ENCODE results near the gene SKI.

- TF ChIP-seq, protein P1, sequence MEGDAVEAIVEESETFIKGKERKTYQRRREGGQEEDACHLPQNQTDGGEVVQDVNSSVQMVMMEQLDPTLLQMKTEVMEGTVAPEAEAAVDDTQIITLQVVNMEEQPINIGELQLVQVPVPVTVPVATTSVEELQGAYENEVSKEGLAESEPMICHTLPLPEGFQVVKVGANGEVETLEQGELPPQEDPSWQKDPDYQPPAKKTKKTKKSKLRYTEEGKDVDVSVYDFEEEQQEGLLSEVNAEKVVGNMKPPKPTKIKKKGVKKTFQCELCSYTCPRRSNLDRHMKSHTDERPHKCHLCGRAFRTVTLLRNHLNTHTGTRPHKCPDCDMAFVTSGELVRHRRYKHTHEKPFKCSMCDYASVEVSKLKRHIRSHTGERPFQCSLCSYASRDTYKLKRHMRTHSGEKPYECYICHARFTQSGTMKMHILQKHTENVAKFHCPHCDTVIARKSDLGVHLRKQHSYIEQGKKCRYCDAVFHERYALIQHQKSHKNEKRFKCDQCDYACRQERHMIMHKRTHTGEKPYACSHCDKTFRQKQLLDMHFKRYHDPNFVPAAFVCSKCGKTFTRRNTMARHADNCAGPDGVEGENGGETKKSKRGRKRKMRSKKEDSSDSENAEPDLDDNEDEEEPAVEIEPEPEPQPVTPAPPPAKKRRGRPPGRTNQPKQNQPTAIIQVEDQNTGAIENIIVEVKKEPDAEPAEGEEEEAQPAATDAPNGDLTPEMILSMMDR (conservative IDR thresholded peaks at IDR 0.05; ENCODE audit: low read depth, low read length): no peak
- TF ChIP-seq EZH2 (IDR thresholded peaks at IDR 0.05; ENCODE audit: low read length, unreplicated experiment): no peak
These were observed 25.8 kb downstream of the SKI start for GRCh38 chr1:2253797-2254480.
